ENCODE data around the gene TOR1AIP2.
A peak's percentile ranks its signal among the peaks of the same experiment; 100 is the strongest.

Gene TOR1AIP2

GRCh38 chr1:179825206-179825605 lies 52.4 kb downstream of the TOR1AIP2 start:
- no peak for DNase-seq (ENCODE audit: low read depth)

- no peak for DNase-seq (ENCODE audit: low read depth)
Observed at GRCh38 chr1:179824265-179824664, 53.3 kb downstream of the TOR1AIP2 start.

DNA sequence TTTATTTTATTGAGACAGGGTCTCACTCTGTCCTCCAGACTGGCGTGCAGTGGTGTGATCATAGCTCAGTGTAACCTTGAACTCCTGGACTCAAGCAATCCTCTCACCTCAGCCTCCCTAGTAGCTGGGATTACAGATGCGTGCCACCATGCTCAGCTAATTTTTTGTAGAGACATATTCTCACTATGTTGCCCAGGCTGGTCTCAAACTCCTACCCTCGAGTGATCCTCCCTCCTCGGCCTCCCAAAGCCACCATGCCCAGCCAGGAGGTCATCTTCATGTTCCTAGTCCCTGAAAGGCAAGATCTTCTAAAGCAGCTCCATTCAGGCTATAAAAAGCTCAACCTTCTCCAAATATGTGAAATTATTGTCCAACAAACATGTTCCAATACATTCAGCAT lies 53.9 kb downstream of the TOR1AIP2 start:
- no peak for DNase-seq (ENCODE audit: low read depth)

DNA sequence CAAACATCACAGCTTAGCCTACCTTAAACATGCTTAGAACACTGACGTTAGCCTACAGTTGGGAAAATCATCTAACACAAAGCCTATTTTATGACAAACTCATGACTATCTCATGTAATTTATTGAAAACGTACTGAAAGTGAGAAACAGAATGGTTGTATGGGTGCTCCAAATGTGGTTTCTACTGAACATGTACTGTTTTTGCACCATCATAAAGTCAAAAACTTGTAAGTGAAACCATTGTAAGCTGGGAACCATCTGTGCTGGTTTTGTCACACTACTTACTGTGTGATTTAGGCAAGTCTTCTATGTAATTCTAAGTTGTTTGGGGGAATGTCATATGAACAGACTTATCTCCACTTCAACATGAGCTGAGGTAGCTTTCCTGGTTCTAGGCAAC lies 55.5 kb downstream of the TOR1AIP2 start:
- no peak for DNase-seq (ENCODE audit: low read depth)

GRCh38 chr1:179821524-179821923 lies 56.1 kb downstream of the TOR1AIP2 start:
- no peak for DNase-seq (ENCODE audit: low read depth)

GRCh38 chr1:179820226-179820970 lies 57.2 kb downstream of the TOR1AIP2 start:
- no peak for DNase-seq (ENCODE audit: low read depth)

GRCh38 chr1:179818743-179819173 lies 58.8 kb downstream of the TOR1AIP2 start:
- no peak for DNase-seq (ENCODE audit: low read depth)

GRCh38 chr1:179818260-179818659 lies 59.3 kb downstream of the TOR1AIP2 start:
- no peak for DNase-seq (ENCODE audit: low read depth)

DNA sequence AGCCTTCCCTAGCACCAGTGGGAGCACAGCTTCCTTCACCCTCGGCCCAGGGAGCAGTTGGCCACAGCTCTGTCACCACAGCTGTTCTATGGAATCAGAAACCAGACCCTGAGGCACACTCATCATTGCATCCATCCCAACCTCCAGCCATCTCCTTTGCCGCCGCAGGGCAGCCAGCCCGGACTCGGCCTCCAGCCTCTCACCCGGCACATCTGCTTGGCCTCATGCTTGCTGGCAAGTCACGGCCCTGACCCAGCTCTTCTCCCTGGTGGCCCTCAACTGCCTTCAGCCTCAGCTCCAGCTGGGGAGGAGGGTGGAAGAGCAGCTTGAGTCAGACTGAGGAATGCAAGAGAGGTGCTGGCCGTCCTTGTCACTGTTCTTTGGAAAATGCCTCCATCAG lies 59.8 kb downstream of the TOR1AIP2 start:
- DNase-seq (ENCODE audit: low read depth), result no peak

DNA sequence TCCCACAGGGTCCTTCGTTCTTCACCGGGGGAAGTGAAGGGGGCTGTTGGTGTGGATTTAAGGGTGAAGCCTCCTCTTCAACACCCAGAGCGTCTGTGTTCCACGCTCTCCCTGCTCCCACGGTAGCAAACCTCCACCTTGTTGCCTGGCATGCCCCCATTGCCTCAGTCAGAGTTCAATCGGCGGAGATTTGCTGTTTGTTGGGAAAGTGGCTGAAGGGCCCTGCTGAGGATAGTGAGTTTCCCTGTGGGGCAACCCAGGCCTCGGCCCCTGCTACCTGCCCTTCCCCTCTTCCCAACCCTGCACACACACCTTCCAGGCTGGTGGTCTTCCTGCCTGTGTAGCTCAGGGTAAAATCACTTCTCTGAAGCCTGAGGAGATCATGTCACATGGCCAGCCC lies 60.5 kb downstream of the TOR1AIP2 start:
- DNase-seq (ENCODE audit: low read depth), result no peak

- DNase-seq (ENCODE audit: low read depth), result no peak
Observed at GRCh38 chr1:179816196-179816960, 61.2 kb downstream of the TOR1AIP2 start.

DNA sequence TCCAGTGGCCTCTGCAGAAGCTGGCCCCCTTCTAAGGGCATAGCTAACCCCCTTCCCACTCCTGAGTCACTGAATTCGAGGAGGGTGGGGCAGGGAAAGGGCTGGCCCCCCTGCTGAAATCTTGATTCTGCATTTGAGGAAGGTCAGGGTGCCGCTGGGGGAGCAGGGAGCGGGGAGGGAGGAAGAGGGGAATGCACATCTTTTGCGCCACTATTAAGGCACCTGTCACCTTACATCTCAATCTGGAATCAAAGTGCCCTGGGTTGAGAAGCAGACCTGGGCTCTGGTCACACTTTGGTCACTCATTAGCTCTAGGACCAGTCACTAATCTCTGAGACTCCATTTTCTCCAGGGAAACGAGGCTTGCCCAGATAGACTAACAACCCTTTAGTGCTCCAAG lies 62.0 kb downstream of the TOR1AIP2 start:
- no peak for DNase-seq (ENCODE audit: low read depth)

DNA sequence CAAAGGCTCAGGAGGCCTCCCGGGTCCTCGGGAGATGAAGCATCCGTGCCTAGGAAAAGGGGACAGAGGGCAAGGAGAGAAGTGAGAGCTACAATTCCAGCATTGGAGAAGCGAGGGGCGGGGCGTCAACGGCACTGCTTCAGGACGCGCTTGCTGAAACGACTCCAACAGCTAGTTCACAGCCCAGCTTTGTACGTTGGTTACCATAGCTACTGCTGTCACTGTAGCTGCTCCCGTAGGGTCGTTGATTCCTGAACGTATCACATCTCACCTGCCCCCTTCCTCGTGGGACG lies 63.1 kb downstream of the TOR1AIP2 start:
- no peak for DNase-seq (ENCODE audit: low read depth)

- no peak for DNase-seq (ENCODE audit: low read depth)
Observed at GRCh38 chr1:179813626-179814545, 63.7 kb downstream of the TOR1AIP2 start.

DNA sequence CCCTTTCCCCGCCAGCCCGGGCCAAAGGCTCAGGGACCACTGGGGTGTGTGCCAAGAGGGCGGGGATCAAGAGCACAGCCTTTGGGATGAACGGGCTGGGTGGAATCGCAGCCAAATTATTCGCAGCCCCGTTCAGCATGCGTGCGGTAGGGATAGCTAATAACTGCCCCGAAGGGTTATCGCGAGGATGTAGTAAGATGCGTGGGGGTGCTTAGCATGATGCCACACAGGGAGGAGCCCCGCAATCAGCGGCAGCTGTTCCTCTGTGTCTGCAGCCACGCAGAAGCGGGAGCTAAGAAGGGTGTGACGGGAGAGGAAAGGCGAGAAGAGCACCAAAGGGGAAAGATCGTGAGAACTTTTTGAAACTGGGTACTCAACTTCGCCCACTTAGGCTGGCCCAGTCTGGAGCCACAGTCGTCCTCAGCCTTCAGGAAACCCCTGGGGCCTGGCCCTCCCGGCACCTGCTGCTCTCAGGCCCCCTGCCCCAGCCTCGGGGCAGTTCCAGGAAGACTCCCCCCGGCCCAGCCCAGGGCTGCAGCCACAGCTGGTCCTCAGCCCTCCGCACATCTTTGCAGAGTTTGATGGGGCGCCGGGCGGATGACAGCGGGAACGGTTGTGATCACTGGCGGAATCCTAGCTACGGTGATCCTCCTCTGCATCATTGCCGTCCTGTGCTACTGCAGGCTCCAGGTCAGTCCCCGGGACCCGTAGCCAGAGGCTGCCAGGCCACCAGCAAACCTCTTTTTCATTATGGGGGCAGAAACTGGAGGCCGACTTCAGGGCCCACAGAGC lies 64.9 kb downstream of the TOR1AIP2 start:
- no peak for DNase-seq (ENCODE audit: low read depth)

DNA sequence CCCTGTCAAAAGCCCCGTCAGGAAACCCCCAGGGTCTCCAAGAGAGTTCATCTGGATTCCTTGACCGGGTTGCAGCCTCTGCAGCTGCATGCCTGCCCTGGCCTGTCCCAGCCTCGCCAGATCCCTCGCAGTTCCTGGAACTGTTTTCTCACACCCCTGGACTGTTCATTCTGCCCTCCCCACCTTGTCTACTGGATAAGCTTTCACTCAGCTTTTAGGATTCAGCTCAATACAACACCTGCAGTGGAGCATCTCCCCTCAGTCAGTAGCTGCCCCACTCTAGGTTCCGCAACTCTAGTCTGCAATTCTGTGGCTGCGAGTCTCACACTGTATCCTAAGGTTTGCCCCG lies 67.3 kb downstream of the TOR1AIP2 start:
- DNase-seq (ENCODE audit: low read depth), result no peak

DNA sequence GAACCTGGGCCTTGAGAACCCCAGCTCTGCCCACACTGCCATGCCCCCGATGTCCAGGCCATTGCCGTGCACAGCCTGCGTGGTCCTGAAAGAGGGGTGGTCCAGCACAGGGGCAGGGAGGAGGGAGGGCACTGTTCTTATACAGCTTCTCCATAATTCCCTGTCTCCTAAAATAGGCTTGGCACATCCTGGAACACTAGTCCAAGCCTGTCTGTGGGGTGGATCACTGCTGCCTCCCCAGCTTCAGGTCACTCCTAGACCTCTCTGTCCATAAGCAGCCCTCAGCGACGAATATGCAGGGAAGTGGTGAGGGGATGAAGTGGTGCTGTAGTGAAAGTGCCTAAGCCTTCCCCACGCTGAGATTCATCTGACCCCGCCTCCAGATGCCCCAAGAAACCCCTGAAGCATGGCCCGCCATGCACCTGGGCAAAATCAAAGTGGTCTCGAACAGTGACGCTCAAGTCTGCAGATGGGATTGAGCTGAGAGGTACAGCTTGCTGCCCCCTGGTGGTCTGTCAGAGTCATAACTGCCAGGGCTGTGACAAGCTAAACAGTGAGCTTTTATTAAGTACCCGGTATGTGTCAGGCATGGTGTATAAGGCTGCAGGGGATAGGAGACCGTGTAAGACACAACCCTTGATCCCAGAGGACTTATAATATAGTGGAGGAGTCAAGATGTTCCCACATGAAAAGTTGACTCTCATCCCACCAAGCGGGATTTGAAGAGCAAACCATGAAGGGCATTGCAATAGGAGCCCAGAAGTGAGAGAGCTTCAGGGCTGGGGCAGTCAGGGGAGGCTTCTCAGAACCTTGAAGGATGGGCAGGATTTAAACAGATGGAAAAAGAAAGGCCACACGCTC lies 67.9 kb downstream of the TOR1AIP2 start:
- peak; percentile 35 for DNase-seq (ENCODE audit: low read depth)

DNA sequence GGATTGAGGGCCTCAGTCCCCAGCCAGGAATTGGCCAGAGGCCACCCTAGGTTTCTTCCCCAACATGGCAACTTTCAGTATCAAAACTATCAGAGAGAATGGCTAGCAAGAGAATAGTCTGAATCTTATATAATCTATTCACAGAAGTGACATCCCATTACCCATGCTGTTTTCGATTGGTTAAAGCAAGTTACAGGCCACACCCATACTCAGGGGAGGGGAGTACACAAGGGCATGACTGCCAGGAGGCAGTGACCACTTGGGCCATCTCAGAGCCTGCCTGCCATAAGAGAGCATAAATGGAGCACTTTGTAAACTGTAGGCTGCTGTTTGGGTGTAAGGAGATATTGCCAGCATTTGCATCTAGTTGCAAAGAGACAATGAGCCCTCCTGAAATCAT lies 69.1 kb downstream of the TOR1AIP2 start:
- no peak for DNase-seq (ENCODE audit: low read depth)

- no peak for DNase-seq (ENCODE audit: low read depth)
Observed at GRCh38 chr1:179807691-179808485, 69.7 kb downstream of the TOR1AIP2 start.

DNA sequence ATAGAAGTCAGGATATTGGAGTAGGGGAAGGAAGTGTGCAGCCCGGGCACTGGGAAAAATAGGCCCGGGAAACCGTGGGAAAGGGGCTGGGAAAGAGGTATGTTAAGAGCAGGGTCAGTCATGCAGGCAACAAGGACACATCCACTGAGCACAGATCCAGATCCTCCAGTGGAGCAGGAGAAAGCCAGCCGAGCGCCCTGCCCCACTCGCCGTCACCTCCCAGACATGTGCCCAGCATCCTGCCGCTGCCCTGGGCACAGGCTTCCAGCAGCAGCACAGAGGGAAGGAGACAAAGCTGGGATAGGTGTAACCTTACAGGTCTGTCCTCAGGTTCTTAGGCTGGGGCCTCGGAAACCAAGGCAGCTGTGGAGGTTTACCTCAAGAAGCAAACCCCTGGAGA lies 70.3 kb downstream of the TOR1AIP2 start:
- DNase-seq (ENCODE audit: low read depth), result no peak
